Natural killer cell (primary cell): ENCODE results near the gene CEMIP. TPM values are rescaled to one million over a fixed set of nuclear protein-coding genes. Genes with fewer than 3 reads are reported as not detected.

Experiments
- ATAC-seq, 3 donors: fragments of 150-1000 bp in 2 of 3; fragments of 200-7000 bp in 1 of 3; cut with Tn5 transposase; 1 replicate in 1 of 3; 2 replicates in 2 of 3; pipeline ENCODE4 v1.10.0; 2021; ENCODE audit warnings: mild to moderate bottlenecking in 2 of 3, moderate library complexity in 2 of 3
- DNase-seq, 2 donors: peaks; one replicate each; pipeline versions ENCODE4 v3.0.0 to v3.0.0-alpha.2; 2013 to 2021; ENCODE audit warnings: mixed read lengths in 1 of 2
- H3K27ac ChIP-seq: one replicate; pipeline ENCODE4 v1.5.1; 2013; ENCODE audit warnings: mild to moderate bottlenecking, low read length
- H3K27me3 ChIP-seq: one replicate; pipeline ENCODE4 v1.6.1; 2013; ENCODE audit warnings: low read length; ENCODE audit not compliant: control insufficient read depth, insufficient read depth
- H3K36me3 ChIP-seq: one replicate; pipeline ENCODE4 v1.6.1; 2013; ENCODE audit warnings: low read length; ENCODE audit not compliant: control insufficient read depth, insufficient read depth
- H3K4me1 ChIP-seq: one replicate; pipeline ENCODE4 v1.6.1; 2013; ENCODE audit warnings: low read length; ENCODE audit not compliant: control insufficient read depth, insufficient read depth
- H3K4me3 ChIP-seq: one replicate; pipeline ENCODE4 v1.5.1; 2013; ENCODE audit warnings: low read length
- H3K9me3 ChIP-seq: one replicate; pipeline ENCODE4 v1.6.1; 2013; ENCODE audit warnings: low read length; ENCODE audit not compliant: control insufficient read depth, insufficient read depth
- H3K27ac Mint-ChIP-seq, 2 donors: one replicate each; pipeline ENCODE4 v1.8.0; 2022; ENCODE audit warnings: mild to moderate bottlenecking in 2 of 2, mixed read lengths in 2 of 2, moderate library complexity in 1 of 2
- H3K27me3 Mint-ChIP-seq, 2 donors: one replicate each; pipeline ENCODE4 v1.8.0; 2022; ENCODE audit warnings: low read depth in 2 of 2, mixed read lengths in 2 of 2
- H3K36me3 Mint-ChIP-seq: one replicate; pipeline ENCODE4 v1.8.0; 2022; ENCODE audit warnings: mixed read lengths
- H3K4me1 Mint-ChIP-seq, 2 donors: one replicate each; pipeline ENCODE4 v1.8.0; 2022; ENCODE audit warnings: mixed read lengths in 2 of 2
- H3K4me3 Mint-ChIP-seq: one replicate; pipeline ENCODE4 v1.8.0; 2022; ENCODE audit warnings: mild to moderate bottlenecking, moderate library complexity, mixed read lengths
- H3K9me3 Mint-ChIP-seq, 2 donors: one replicate each; pipeline ENCODE4 v1.8.0; 2022; ENCODE audit warnings: mixed read lengths in 2 of 2
- CTCF ChIP-seq: fragments of 200-600 bp; IDR thresholded peaks from one replicate; pipeline ENCODE4 v1.8.0; 2022; ENCODE audit warnings: antibody characterized with exemption
- WGBS: methylation state at CpG from one replicate; pipeline ENCODE4 v1.1.7; 2013; ENCODE audit warnings: missing lambda C conversion rate; ENCODE audit not compliant: insufficient coverage; 5-methylcytosine and 5-hydroxymethylcytosine counted together
- intact Hi-C: fragments of 100-400 bp; cut with micrococcal nuclease; formaldehyde crosslinking; loops from one replicate; pipeline ENCODE4 v1.14.2; 2022
- total RNA-seq, 4 donors: library from RNA; stranded (reverse); fragments of 120-200 nt in 1 of 4; gene quantifications; one replicate each; pipeline versions ENCODE4 v1.2.3 to v1.2.4, GENCODE V29; 2013 to 2022

The CEMIP gene
- total RNA-seq, 3 donors from 2014 or later (not counting 1 experiment from before 2014, with no cell fraction given), result 0.07 to 0.82 TPM; not detected in 1

- Histone ChIP-seq H3K27ac (no peak overlapping the region), H3K4me1 (no peaks in the 10 kb centered on the region), H3K9me3 (no peaks in the 10 kb centered on the region), H3K27me3 (no peaks in the 10 kb centered on the region), H3K4me3 (no peak overlapping the region), H3K36me3 (peaks cover 57% of the 10 kb centered on the region)
- Mint-ChIP-seq H3K27ac (no peak overlapping the region), H3K27me3 (no peaks in the 10 kb centered on the region), H3K4me3 (no peak overlapping the region), H3K9me3 (no peaks in the 10 kb centered on the region), H3K4me1 (peaks cover 0 to 8% of the 10 kb centered on the region in 2 donors), H3K36me3 (peaks cover 6% of the 10 kb centered on the region)
- no peak for ATAC-seq
- intact Hi-C loops, result no loop called here
- no peak for TF ChIP-seq CTCF
- 95% methylated on average over 13 of the region's 13 CpGs for WGBS
- DNase-seq, result no peak
Measured at GRCh38 chr15:80948651-80949292, 169.6 kb downstream of the CEMIP start.

GRCh38 chr15:80949756-80950155 is 170.6 kb downstream of the CEMIP start:
- TF ChIP-seq CTCF, result no peak
- no peaks in the 10 kb centered on the region for H3K27me3 Mint-ChIP-seq
- Histone ChIP-seq H3K4me1 (no peaks in the 10 kb centered on the region), H3K9me3 (no peaks in the 10 kb centered on the region), H3K27ac (no peak overlapping the region), H3K4me3 (no peak overlapping the region), H3K27me3 (no peaks in the 10 kb centered on the region), H3K36me3 (peaks cover 57% of the 10 kb centered on the region)
- peaks cover 0 to 8% of the 10 kb centered on the region in 2 donors for H3K4me1 Mint-ChIP-seq
- H3K36me3 Mint-ChIP-seq, result peaks cover 6% of the 10 kb centered on the region
- no peak for DNase-seq
- no peaks in the 10 kb centered on the region for H3K9me3 Mint-ChIP-seq
- no peak overlapping the region for H3K27ac Mint-ChIP-seq
- no peak overlapping the region for H3K4me3 Mint-ChIP-seq
- intact Hi-C loops, result no loop called here
- 99% methylated on average over 4 of the region's 4 CpGs for WGBS
- no peak for ATAC-seq

- ATAC-seq (no peak), DNase-seq (no peak)
- TF ChIP-seq CTCF, result no peak
- Mint-ChIP-seq H3K27me3 (no peaks in the 10 kb centered on the region), H3K9me3 (no peaks in the 10 kb centered on the region), H3K36me3 (peaks cover 6% of the 10 kb centered on the region), H3K4me3 (no peak overlapping the region), H3K27ac (no peak overlapping the region), H3K4me1 (peaks cover 0 to 11% of the 10 kb centered on the region in 2 donors)
- WGBS, result 84% methylated on average over 7 of the region's 8 CpGs
- intact Hi-C loops, result no loop called here
- H3K9me3 ChIP-seq, result no peaks in the 10 kb centered on the region
- H3K27me3 ChIP-seq, result no peaks in the 10 kb centered on the region
- peaks cover 55% of the 10 kb centered on the region for H3K36me3 ChIP-seq
- H3K27ac ChIP-seq, result no peak overlapping the region
- H3K4me3 ChIP-seq, result no peak overlapping the region
- H3K4me1 ChIP-seq, result no peaks in the 10 kb centered on the region
Measured at GRCh38 chr15:80950291-80951078, 171.3 kb downstream of the CEMIP start.
